ENCODE results near the gene RHBDD1. TPM values are rescaled to one million over a fixed set of nuclear protein-coding genes. Genes with fewer than 3 reads are reported as not detected.

The RHBDD1 gene
- total RNA-seq, 1 donor from 2014 or later: 3.7 TPM

- Histone ChIP-seq H3K27me3 (no peaks in the 10 kb centered on the region), H3K36me3 (peaks cover 0 to 6% of the 10 kb centered on the region in 2 donors), H3K4me1 (no peaks in the 10 kb centered on the region), H3K4me3 (no peak overlapping the region), H3K27ac (no peak overlapping the region), H3K9me3 (no peaks in the 10 kb centered on the region)
- no peak for DNase-seq (ENCODE audit: low spot score in 2 of 2)
- intact Hi-C loops (cut with DNase I): no loop called here
- TF ChIP-seq, protein P1, sequence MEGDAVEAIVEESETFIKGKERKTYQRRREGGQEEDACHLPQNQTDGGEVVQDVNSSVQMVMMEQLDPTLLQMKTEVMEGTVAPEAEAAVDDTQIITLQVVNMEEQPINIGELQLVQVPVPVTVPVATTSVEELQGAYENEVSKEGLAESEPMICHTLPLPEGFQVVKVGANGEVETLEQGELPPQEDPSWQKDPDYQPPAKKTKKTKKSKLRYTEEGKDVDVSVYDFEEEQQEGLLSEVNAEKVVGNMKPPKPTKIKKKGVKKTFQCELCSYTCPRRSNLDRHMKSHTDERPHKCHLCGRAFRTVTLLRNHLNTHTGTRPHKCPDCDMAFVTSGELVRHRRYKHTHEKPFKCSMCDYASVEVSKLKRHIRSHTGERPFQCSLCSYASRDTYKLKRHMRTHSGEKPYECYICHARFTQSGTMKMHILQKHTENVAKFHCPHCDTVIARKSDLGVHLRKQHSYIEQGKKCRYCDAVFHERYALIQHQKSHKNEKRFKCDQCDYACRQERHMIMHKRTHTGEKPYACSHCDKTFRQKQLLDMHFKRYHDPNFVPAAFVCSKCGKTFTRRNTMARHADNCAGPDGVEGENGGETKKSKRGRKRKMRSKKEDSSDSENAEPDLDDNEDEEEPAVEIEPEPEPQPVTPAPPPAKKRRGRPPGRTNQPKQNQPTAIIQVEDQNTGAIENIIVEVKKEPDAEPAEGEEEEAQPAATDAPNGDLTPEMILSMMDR (IDR thresholded peaks at IDR 0.05): no peak
These were observed 58.9 kb downstream of the RHBDD1 start for GRCh38 chr2:226894752-226895151.

- Histone ChIP-seq H3K4me1 (no peaks in the 10 kb centered on the region), H3K9me3 (no peaks in the 10 kb centered on the region), H3K27me3 (no peaks in the 10 kb centered on the region), H3K36me3 (peaks cover 0 to 6% of the 10 kb centered on the region in 2 donors), H3K4me3 (no peak overlapping the region), H3K27ac (no peak overlapping the region)
- TF ChIP-seq, protein P1 (IDR thresholded peaks at IDR 0.05): no peak
- no peak for DNase-seq (ENCODE audit: low spot score in 2 of 2)
- intact Hi-C loops (cut with DNase I): no loop called here
These were observed 59.7 kb downstream of the RHBDD1 start for GRCh38 chr2:226895579-226895978.

- Histone ChIP-seq H3K4me3 (no peak overlapping the region), H3K27me3 (no peaks in the 10 kb centered on the region), H3K27ac (no peak overlapping the region), H3K9me3 (no peaks in the 10 kb centered on the region), H3K36me3 (peaks cover 0 to 6% of the 10 kb centered on the region in 2 donors), H3K4me1 (no peaks in the 10 kb centered on the region)
- intact Hi-C loops (cut with DNase I): no loop called here
- DNase-seq (ENCODE audit: low spot score in 2 of 2): no peak
- TF ChIP-seq, protein P1 (IDR thresholded peaks at IDR 0.05): no peak
These were observed 62.3 kb downstream of the RHBDD1 start for GRCh38 chr2:226898121-226898520.

- Histone ChIP-seq H3K27me3 (no peaks in the 10 kb centered on the region), H3K36me3 (peaks cover 0 to 6% of the 10 kb centered on the region in 2 donors), H3K27ac (no peak overlapping the region), H3K4me3 (no peak overlapping the region), H3K4me1 (no peaks in the 10 kb centered on the region), H3K9me3 (no peaks in the 10 kb centered on the region)
- intact Hi-C loops (cut with DNase I): no loop called here
- TF ChIP-seq, protein P1 (IDR thresholded peaks at IDR 0.05): no peak
- no peak for DNase-seq (ENCODE audit: low spot score in 2 of 2)
These were observed 63.0 kb downstream of the RHBDD1 start for GRCh38 chr2:226898897-226899296.

DNA sequence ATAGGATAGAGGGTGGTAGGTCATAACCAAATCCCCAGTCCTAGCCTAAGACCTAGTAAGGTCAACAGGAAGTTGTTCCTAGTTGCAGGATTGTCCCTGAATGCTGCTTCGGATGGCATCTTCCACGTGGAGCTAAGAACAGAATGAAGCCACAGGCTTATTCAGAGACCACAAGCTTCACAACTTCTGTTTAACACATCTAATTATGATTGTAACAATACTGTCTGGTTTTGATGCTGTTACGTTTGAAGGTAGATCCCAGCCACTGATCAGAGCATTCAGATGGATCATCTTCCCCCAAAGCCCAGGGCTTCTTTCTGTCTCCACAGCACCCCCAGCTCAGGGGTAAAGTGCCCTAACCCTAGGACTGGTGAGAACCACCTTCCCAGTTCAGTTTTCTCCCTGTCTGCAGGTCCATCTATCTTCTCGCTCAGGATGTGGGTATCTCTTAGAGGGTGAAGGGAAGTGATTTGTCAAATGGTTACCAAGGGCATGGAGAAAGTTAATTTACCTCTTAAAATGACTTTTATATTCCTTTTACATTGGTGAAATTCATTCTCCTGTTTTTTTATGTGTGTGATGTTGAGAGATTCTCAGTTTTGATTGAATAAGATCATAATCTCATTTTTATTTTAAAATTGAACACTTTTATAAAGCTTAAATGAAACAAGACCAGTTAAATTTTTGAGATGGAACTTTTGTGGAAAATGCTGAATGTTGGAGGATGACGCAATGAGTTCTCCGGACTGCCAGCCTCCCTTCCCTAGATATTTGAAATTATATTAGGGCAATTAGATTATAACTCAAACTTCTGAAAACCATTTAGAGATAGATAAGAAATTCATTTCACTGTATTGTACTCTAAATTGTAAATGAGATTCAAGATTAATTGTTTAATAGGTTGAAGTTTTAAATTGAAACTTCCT lies 66.5 kb downstream of the RHBDD1 start:
- H3K9me3 ChIP-seq: no peaks in the 10 kb centered on the region
- peaks cover 0 to under 1% of the 10 kb centered on the region in 2 donors for H3K36me3 ChIP-seq
- TF ChIP-seq, protein P1 (IDR thresholded peaks at IDR 0.05): no peak
- no peak overlapping the region for H3K27ac ChIP-seq
- no peak for DNase-seq (ENCODE audit: low spot score in 2 of 2)
- no peak overlapping the region for H3K4me3 ChIP-seq
- no peaks in the 10 kb centered on the region for H3K27me3 ChIP-seq
- intact Hi-C loops (cut with DNase I): no loop called here
- H3K4me1 ChIP-seq: no peaks in the 10 kb centered on the region

Data from ascending aorta (tissue), 2 donors.